Measurements from ENCODE around the gene MUC2.

- TF ChIP-seq POLR2AphosphoS5 (IDR thresholded peaks at IDR 0.05; ENCODE audit: borderline replicate concordance, low read depth, low read length), result no peak
- no peak for TF ChIP-seq EZH2 (IDR thresholded peaks at IDR 0.05)
- TF ChIP-seq FOXP2 (optimal IDR thresholded peaks at IDR 0.05; ENCODE audit: control extremely low read depth, extremely low read length, insufficient read depth), result no peak
These were observed 44.3 kb downstream of the MUC2 start for GRCh38 chr11:1118755-1119603.

All from SK-N-MC (cell line).